ENCODE results near the gene MACROH2A1.

Gene MACROH2A1

GRCh38 chr5:135394095-135394494, 4.9 kb downstream of the MACROH2A1 start:
- H3K36me3 Mint-ChIP-seq (ENCODE audit: low read depth): peaks cover 9% of the 10 kb centered on the region
- TF ChIP-seq CTCF (IDR thresholded peaks at IDR 0.05; ENCODE audit: unreplicated experiment in 3 of 3): no peak
- H3K4me1 Mint-ChIP-seq: peaks cover 47% of the 10 kb centered on the region
- no peak overlapping the region for H3K27ac Mint-ChIP-seq
- no peaks in the 10 kb centered on the region for H3K27me3 Mint-ChIP-seq (ENCODE audit: low read depth)
- no peak overlapping the region for H3K4me3 Mint-ChIP-seq
- H3K9me3 Mint-ChIP-seq: no peaks in the 10 kb centered on the region

GRCh38 chr5:135393691-135394090, 5.3 kb downstream of the MACROH2A1 start:
- Mint-ChIP-seq H3K36me3 (ENCODE audit: low read depth) (peaks cover 9% of the 10 kb centered on the region), H3K4me3 (no peak overlapping the region), H3K27me3 (ENCODE audit: low read depth) (no peaks in the 10 kb centered on the region), H3K27ac (no peak overlapping the region), H3K9me3 (no peaks in the 10 kb centered on the region), H3K4me1 (peaks cover 47% of the 10 kb centered on the region)
- no peak for TF ChIP-seq CTCF (IDR thresholded peaks at IDR 0.05; ENCODE audit: unreplicated experiment in 3 of 3)

GRCh38 chr5:135393229-135393628, 5.8 kb downstream of the MACROH2A1 start:
- Mint-ChIP-seq H3K9me3 (no peaks in the 10 kb centered on the region), H3K27me3 (ENCODE audit: low read depth) (no peaks in the 10 kb centered on the region), H3K4me3 (no peak overlapping the region), H3K27ac (no peak overlapping the region), H3K4me1 (peaks cover 47% of the 10 kb centered on the region), H3K36me3 (ENCODE audit: low read depth) (peaks cover 14% of the 10 kb centered on the region)
- no peak for TF ChIP-seq CTCF (IDR thresholded peaks at IDR 0.05; ENCODE audit: unreplicated experiment in 3 of 3)

GRCh38 chr5:135392256-135392655, 6.8 kb downstream of the MACROH2A1 start:
- peak overlapping the region in 2 of 3 experiments; percentile 25 to 47 for H3K27ac Mint-ChIP-seq
- H3K4me3 Mint-ChIP-seq: no peak overlapping the region
- H3K4me1 Mint-ChIP-seq: peaks cover 45% of the 10 kb centered on the region
- H3K9me3 Mint-ChIP-seq: no peaks in the 10 kb centered on the region
- TF ChIP-seq CTCF (IDR thresholded peaks at IDR 0.05; ENCODE audit: unreplicated experiment in 3 of 3): no peak
- H3K27me3 Mint-ChIP-seq (ENCODE audit: low read depth): no peaks in the 10 kb centered on the region
- peaks cover 23% of the 10 kb centered on the region for H3K36me3 Mint-ChIP-seq (ENCODE audit: low read depth)

GRCh38 chr5:135391869-135392255, 7.2 kb downstream of the MACROH2A1 start:
- H3K36me3 Mint-ChIP-seq (ENCODE audit: low read depth): peaks cover 27% of the 10 kb centered on the region
- H3K4me1 Mint-ChIP-seq: peaks cover 45% of the 10 kb centered on the region
- H3K27ac Mint-ChIP-seq: peak overlapping the region in 2 of 3 experiments; percentile 25 to 47
- H3K27me3 Mint-ChIP-seq (ENCODE audit: low read depth): no peaks in the 10 kb centered on the region
- H3K9me3 Mint-ChIP-seq: no peaks in the 10 kb centered on the region
- TF ChIP-seq CTCF (IDR thresholded peaks at IDR 0.05; ENCODE audit: unreplicated experiment in 3 of 3): no peak
- no peak overlapping the region for H3K4me3 Mint-ChIP-seq

GRCh38 chr5:135391116-135391868, 7.7 kb downstream of the MACROH2A1 start:
- no peaks in the 10 kb centered on the region for H3K9me3 Mint-ChIP-seq
- H3K4me1 Mint-ChIP-seq: peaks cover 50% of the 10 kb centered on the region
- no peak overlapping the region for H3K4me3 Mint-ChIP-seq
- peak overlapping the region in 2 of 3 experiments; percentile 25 to 47 for H3K27ac Mint-ChIP-seq
- H3K27me3 Mint-ChIP-seq (ENCODE audit: low read depth): no peaks in the 10 kb centered on the region
- TF ChIP-seq CTCF (IDR thresholded peaks at IDR 0.05; ENCODE audit: unreplicated experiment in 3 of 3): no peak
- peaks cover 33% of the 10 kb centered on the region for H3K36me3 Mint-ChIP-seq (ENCODE audit: low read depth)
